ENCODE data around the gene ALDH7A1.

ALDH7A1 gene

DNA sequence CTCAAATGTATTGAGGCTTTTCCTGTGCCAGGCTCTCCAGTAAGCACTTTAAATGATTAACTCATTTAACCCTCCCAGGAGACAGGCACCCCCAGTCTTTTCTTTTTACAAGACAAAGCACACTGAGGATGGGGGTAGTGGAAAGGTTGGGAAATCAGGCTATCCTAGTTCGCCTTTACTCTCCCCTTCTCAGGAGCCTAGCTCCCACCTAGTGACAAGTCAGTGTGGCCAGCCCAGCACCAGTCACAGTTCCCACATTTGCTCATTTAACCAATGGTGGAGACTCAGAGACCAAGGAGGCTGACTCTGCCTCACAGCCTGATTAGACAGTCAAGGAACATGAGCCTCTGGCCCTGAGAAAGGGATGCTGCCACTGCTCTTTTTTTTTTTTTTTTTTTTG lies 3.5 kb downstream of the ALDH7A1 start:
- no peak for DNase-seq (ENCODE audit: extremely low read depth, low read depth)
- TF ChIP-seq, protein P1, sequence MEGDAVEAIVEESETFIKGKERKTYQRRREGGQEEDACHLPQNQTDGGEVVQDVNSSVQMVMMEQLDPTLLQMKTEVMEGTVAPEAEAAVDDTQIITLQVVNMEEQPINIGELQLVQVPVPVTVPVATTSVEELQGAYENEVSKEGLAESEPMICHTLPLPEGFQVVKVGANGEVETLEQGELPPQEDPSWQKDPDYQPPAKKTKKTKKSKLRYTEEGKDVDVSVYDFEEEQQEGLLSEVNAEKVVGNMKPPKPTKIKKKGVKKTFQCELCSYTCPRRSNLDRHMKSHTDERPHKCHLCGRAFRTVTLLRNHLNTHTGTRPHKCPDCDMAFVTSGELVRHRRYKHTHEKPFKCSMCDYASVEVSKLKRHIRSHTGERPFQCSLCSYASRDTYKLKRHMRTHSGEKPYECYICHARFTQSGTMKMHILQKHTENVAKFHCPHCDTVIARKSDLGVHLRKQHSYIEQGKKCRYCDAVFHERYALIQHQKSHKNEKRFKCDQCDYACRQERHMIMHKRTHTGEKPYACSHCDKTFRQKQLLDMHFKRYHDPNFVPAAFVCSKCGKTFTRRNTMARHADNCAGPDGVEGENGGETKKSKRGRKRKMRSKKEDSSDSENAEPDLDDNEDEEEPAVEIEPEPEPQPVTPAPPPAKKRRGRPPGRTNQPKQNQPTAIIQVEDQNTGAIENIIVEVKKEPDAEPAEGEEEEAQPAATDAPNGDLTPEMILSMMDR (IDR thresholded peaks at IDR 0.05; ENCODE audit: low read depth, low read length): no peak

DNA sequence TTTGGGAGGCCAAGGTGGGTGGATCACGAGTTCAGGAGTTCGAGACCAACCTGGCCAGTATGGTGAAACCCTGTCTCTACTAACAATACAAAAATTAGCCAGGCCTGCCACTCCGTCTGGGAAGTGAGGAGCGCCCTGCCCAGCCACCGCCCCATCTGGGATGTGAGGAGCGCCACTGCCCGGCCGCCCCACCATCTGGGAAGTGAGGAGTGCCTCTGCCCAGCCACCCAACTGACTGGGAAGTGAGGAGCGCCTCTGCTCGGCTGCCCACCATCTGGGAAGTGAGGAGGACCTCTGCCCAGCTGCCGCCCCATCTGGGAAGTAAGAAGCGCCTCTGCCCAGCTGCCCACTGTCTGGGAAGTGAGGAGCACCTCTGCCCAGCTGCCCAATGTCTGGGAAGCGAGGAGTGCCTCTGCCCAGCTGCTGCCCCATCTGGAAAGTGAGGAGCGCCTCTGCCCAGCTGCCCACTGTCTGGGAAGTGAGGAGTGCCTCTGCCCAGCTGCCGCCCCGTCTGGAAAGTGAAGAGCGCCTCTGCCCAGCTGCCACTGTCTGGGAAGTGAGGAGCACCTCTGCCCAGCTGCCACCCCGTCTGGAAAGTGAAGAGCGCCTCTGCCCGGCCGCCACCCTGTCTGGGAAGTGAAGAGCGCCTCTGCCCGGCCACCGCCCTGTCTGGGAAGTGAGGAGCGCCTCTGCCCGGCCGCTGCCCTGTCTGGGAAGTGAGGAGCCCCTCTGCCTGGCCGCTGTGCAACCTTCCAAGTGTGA lies 5.3 kb downstream of the ALDH7A1 start:
- TF ChIP-seq, protein P1 (IDR thresholded peaks at IDR 0.05; ENCODE audit: low read depth, low read length): no peak
- DNase-seq (ENCODE audit: extremely low read depth, low read depth): no peak

DNA sequence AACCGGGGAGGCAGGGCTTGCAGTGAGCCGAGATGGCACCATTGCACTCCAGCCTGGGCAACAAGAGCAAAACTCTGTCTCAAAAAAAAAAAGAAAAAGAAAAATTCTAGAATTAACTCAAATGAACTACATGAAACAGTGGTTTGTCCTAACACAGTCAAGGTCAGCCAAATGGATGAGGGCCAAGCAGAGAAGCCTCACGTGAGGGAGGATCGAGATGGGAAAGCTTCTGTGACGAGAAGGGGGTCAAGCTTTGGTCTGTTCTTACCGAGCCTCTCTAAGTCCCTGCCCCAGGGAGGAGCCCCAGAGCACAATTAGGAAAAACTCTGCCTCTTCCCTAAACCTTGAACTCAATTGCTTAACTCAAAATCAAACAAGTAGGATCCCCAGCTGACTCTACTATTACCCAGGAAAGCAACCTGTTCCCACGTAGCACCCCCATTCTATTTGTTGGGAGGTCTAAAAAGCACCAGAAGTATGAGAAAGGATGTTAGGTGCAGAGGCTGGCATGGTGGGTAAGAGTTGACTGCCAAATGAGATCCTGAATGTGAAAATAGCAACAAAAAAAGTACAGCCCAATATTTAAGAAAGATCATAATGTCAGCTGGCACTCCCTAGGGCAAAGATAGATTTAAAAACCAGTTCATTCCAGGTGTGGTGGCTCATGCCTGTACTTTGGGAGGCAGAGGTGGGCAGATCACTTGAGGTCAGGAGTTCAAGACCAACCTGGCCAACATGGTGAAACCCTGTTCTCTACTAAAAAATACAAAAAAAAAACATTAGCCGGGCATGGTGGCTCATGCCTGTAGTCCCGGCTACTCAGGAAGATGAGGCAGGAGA lies 7.2 kb downstream of the ALDH7A1 start:
- TF ChIP-seq, protein P1 (IDR thresholded peaks at IDR 0.05; ENCODE audit: low read depth, low read length): no peak
- no peak for DNase-seq (ENCODE audit: extremely low read depth, low read depth)

DNA sequence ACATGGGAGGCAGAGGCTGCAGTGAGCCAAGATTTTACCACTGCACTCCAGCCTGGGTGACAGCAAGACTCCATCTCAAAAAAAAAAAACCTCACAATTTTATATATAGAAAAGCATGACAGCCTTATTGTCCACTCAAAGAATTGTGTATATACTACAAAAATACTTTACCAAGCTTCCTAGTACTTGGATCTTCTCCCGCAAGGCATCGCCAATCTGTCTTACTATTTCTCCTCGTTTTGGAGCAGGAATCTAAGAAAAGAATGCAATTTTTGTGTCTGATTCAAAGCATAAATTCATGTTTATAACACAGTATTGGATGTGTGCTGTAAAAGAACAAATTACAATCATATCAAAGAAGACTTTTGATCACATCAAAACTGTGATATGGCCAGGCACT lies 11.3 kb downstream of the ALDH7A1 start:
- DNase-seq (ENCODE audit: extremely low read depth, low read depth): no peak
- TF ChIP-seq, protein P1 (IDR thresholded peaks at IDR 0.05; ENCODE audit: low read depth, low read length): no peak

DNA sequence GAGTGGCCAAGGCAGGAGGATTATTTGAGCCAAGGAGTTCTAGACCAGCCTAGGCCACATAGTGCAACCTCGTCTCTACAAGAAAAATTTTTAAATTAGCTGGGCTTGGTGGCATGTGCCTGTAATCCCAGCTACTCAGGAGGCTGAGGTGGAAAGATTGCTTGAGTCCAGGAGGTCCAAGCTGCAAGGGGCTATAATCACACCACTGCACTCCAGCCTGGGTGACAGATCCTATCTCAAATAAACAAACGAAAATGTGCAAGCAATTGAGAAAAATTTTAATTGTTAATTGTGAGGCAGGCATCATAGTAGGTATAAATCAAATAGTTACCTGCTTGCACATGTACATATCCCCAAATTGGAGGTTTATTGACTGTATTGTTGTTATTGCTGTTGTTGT lies 15.3 kb downstream of the ALDH7A1 start:
- TF ChIP-seq, protein P1 (IDR thresholded peaks at IDR 0.05; ENCODE audit: low read depth, low read length): no peak
- no peak for DNase-seq (ENCODE audit: extremely low read depth, low read depth)

DNA sequence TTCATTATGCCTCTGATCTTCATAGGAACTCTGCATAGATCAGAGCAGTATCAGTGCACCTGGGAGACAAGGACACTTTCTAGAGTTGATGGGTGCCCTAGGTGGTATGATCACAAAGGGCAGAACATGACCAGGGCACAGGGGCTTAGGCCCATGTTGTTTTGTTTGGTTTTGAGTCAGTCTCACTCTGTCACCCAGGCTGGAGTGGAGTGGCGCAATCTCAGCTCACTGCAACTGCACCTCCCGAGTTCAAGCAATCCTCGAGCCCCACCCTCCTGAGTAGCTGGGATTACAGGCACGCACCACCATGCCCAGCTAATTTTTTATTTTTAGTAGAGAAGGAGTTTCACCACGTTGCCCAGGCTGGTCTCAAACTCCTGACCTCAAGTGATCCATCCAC lies 17.6 kb downstream of the ALDH7A1 start:
- TF ChIP-seq, protein P1 (IDR thresholded peaks at IDR 0.05; ENCODE audit: low read depth, low read length): no peak
- no peak for DNase-seq (ENCODE audit: extremely low read depth, low read depth)

DNA sequence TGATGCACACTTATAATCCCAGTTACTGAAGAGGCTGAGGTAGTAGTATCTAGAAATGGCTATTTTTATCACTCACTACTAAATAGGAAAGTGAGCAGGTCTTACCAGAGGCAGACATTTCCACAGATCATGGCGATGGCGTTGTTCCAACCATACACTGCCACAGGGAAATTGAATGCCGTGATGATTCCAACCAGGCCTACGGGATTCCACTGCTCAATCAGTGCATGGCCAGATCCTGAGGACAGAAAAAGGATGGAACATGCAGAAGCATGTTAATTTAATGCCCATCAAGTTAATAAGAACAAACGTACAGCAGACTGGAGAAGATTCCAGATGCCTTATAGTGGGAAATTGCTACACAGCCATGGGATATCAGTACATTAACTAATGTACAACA lies 18.0 kb downstream of the ALDH7A1 start:
- TF ChIP-seq, protein P1 (IDR thresholded peaks at IDR 0.05; ENCODE audit: low read depth, low read length): no peak
- no peak for DNase-seq (ENCODE audit: extremely low read depth, low read depth)

Data from AG09319 (cell line).